WTC11 (cell line): ENCODE results near the gene RPS6KA2. TPM values are rescaled to one million over a fixed set of nuclear protein-coding genes. Genes with fewer than 3 reads are reported as not detected.

Experiments
- ATAC-seq: fragments of 200-7000 bp; cut with Tn5 transposase; 2 replicates; pipeline ENCODE4 v1.10.0; 2021; ENCODE audit warnings: mild to moderate bottlenecking, moderate library complexity
- CTCF ChIA-PET: fragments of 300-600 bp; sonication (Branson Sonifier 250); formaldehyde crosslinking; loops from one replicate; lab custom pipeline; 2021; ENCODE audit warnings: antibody characterized with exemption; lab: Charles Lee
- POLR2A ChIA-PET: fragments of 350-600 bp; sonication (Branson Sonifier 250); formaldehyde crosslinking; loops from one replicate; lab custom pipeline; 2021; ENCODE audit warnings: antibody characterized with exemption; lab: Charles Lee
- DNase-seq: peaks from one replicate; pipeline ENCODE4 v3.0.0; 2021; ENCODE audit warnings: low spot score
- H3K27ac Mint-ChIP-seq: 2 replicates; pipeline ENCODE4 v1.8.0; 2021; ENCODE audit warnings: mixed read lengths
- H3K27me3 Mint-ChIP-seq: 2 replicates; pipeline ENCODE4 v1.8.0; 2021; ENCODE audit warnings: low read depth, mild to moderate bottlenecking, moderate library complexity, mixed read lengths
- H3K36me3 Mint-ChIP-seq: 2 replicates; pipeline ENCODE4 v1.8.0; 2021; ENCODE audit warnings: mixed read lengths
- H3K4me1 Mint-ChIP-seq: 2 replicates; pipeline ENCODE4 v1.8.0; 2022; ENCODE audit warnings: mixed read lengths
- H3K4me3 Mint-ChIP-seq: 2 replicates; pipeline ENCODE4 v1.8.0; 2021; ENCODE audit warnings: mild to moderate bottlenecking, moderate library complexity, mixed read lengths
- H3K9me3 Mint-ChIP-seq: 2 replicates; pipeline ENCODE4 v1.8.0; 2021; ENCODE audit warnings: mixed read lengths
- ATF6 ChIP-seq: sonication (generic); formaldehyde crosslinking; IDR thresholded peaks from 2 replicates; pipeline ENCODE4 v1.8.1; 2023; ENCODE audit warnings: mild to moderate bottlenecking, missing genetic modification reagents
- CREB1 ChIP-seq: sonication (generic); formaldehyde crosslinking; IDR thresholded peaks from 2 replicates; pipeline ENCODE4 v1.8.0; 2023; ENCODE audit warnings: mild to moderate bottlenecking, missing genetic modification reagents
- E2F1 ChIP-seq: sonication (generic); formaldehyde crosslinking; IDR thresholded peaks from 2 replicates; pipeline ENCODE4 v1.8.0; 2022; ENCODE audit warnings: mild to moderate bottlenecking, missing genetic modification reagents
- FOXJ3 ChIP-seq: sonication (generic); formaldehyde crosslinking; IDR thresholded peaks from 2 replicates; pipeline ENCODE4 v1.9.0; 2021; ENCODE audit warnings: missing genetic modification reagents, mild to moderate bottlenecking, borderline replicate concordance
- GRHL2 ChIP-seq: fragments of 250-450 bp; sonication (Bioruptor Pico); IDR thresholded peaks from 2 replicates; pipeline ENCODE4 v1.8.0; 2022; ENCODE audit warnings: mild to moderate bottlenecking, moderate library complexity; ENCODE audit not compliant: insufficient replicate concordance, severe bottlenecking
- MLX ChIP-seq: sonication (generic); formaldehyde crosslinking; IDR thresholded peaks from 2 replicates; pipeline ENCODE4 v1.8.1; 2023; ENCODE audit warnings: mild to moderate bottlenecking, missing genetic modification reagents, moderate library complexity
- PREB ChIP-seq: sonication (generic); formaldehyde crosslinking; IDR thresholded peaks from 2 replicates; pipeline ENCODE4 v1.8.1; 2022; ENCODE audit warnings: mild to moderate bottlenecking, missing genetic modification reagents, moderate library complexity, borderline replicate concordance
- RORB ChIP-seq: fragments of 250-450 bp; sonication (Bioruptor Pico); IDR thresholded peaks from 2 replicates; pipeline ENCODE4 v1.9.0; 2021; ENCODE audit warnings: mild to moderate bottlenecking
- STAT6 ChIP-seq: sonication (generic); formaldehyde crosslinking; conservative IDR thresholded peaks from 2 replicates; pipeline ENCODE4 v1.8.1; 2023; ENCODE audit warnings: mild to moderate bottlenecking, low read depth, missing genetic modification reagents, moderate library complexity
- ZNF138 ChIP-seq: sonication (generic); formaldehyde crosslinking; conservative IDR thresholded peaks from 2 replicates; pipeline ENCODE4 v1.8.1; 2022; ENCODE audit warnings: mild to moderate bottlenecking, moderate library complexity, missing genetic modification reagents
- ZNF281 ChIP-seq: sonication (generic); formaldehyde crosslinking; IDR thresholded peaks from 2 replicates; pipeline ENCODE4 v1.8.0; 2023; ENCODE audit warnings: mild to moderate bottlenecking, missing genetic modification reagents
- ZNF512 ChIP-seq: sonication (generic); formaldehyde crosslinking; IDR thresholded peaks from 2 replicates; pipeline ENCODE4 v1.8.1; 2022; ENCODE audit warnings: missing genetic modification reagents, borderline replicate concordance
- ZNF532 ChIP-seq: fragments of 250-450 bp; sonication (Bioruptor Pico); IDR thresholded peaks from 2 replicates; pipeline ENCODE4 v1.9.0; 2021; ENCODE audit warnings: mild to moderate bottlenecking, borderline replicate concordance
- total RNA-seq: library from RNA; stranded (reverse); gene quantifications from 3 replicates; pipeline ENCODE4 v1.2.3, GENCODE V29; 2021

The RPS6KA2 gene
- total RNA-seq, 1 experiment from 2014 or later, result 24.2 TPM

- H3K27me3 Mint-ChIP-seq, result no peaks in the 10 kb centered on the region
- H3K36me3 Mint-ChIP-seq, result no peaks in the 10 kb centered on the region
- DNase-seq, result no peak
- no peaks in the 10 kb centered on the region for H3K9me3 Mint-ChIP-seq
- ChIA-PET POLR2A (no interaction called here), CTCF (no interaction called here)
- H3K4me3 Mint-ChIP-seq, result no peak overlapping the region
- TF ChIP-seq ATF6 (CRISPR knock-in tag), result no peak
- H3K27ac Mint-ChIP-seq, result no peak overlapping the region; the same call in 1 of the 2 replicates
- no peak for ATAC-seq
- peaks cover 43% of the 10 kb centered on the region for H3K4me1 Mint-ChIP-seq
Observed at GRCh38 chr6:166565084-166565967, 61.7 kb downstream of the RPS6KA2 start.

GRCh38 chr6:166563805-166564204 is 63.2 kb downstream of the RPS6KA2 start:
- Mint-ChIP-seq H3K4me1 (peaks cover 36% of the 10 kb centered on the region), H3K36me3 (no peaks in the 10 kb centered on the region), H3K4me3 (no peak overlapping the region), H3K9me3 (peaks cover 5% of the 10 kb centered on the region), H3K27ac (no peak overlapping the region), H3K27me3 (no peaks in the 10 kb centered on the region)
- ChIA-PET POLR2A (no interaction called here), CTCF (no interaction called here)
- ATAC-seq, result no peak
- DNase-seq, result no peak
- no peak for TF ChIP-seq ZNF532
- TF ChIP-seq E2F1 (CRISPR knock-in tag), result no peak
- no peak for TF ChIP-seq GRHL2 (CRISPR knock-in tag)
- no peak for TF ChIP-seq ZNF138 (CRISPR knock-in tag)
- TF ChIP-seq STAT6 (CRISPR knock-in tag), result no peak
- no peak for TF ChIP-seq PREB
- TF ChIP-seq ZNF281 (CRISPR knock-in tag), result no peak
- no peak for TF ChIP-seq MLX
- no peak for TF ChIP-seq RORB (CRISPR knock-in tag)
- no peak for TF ChIP-seq FOXJ3 (CRISPR knock-in tag)
- no peak for TF ChIP-seq ZNF512 (CRISPR knock-in tag)
- no peak for TF ChIP-seq CREB1 (CRISPR knock-in tag)
